Uterus (tissue), 4 donors: ENCODE results near the gene GARNL3. TPM values are rescaled to one million over a fixed set of nuclear protein-coding genes. Genes with fewer than 3 reads are reported as not detected.

Experiments
- DNase-seq, 2 donors: peaks; one replicate each; pipeline ENCODE4 v3.0.0-alpha.2; 2019 to 2020
- H3K27ac ChIP-seq, 2 donors: fragments of 200-600 bp; sonication (generic); 1 replicate in 1 of 2; 2 replicates in 1 of 2; pipeline ENCODE4 v1.5.1; 2016 to 2018
- H3K27me3 ChIP-seq, 2 donors: fragments of 200-600 bp; sonication (generic); one replicate each; pipeline ENCODE4 v1.5.1; 2018 to 2019; ENCODE audit warnings: control low read depth in 1 of 2
- H3K36me3 ChIP-seq, 2 donors: fragments of 200-600 bp; sonication (generic); one replicate each; pipeline ENCODE4 v1.5.1; 2019; ENCODE audit warnings: control low read depth in 1 of 2
- H3K4me1 ChIP-seq, 2 donors: fragments of 200-600 bp; sonication (generic); one replicate each; pipeline ENCODE4 v1.5.1; 2018 to 2019; ENCODE audit warnings: control low read depth in 1 of 2
- H3K4me3 ChIP-seq, 2 donors: fragments of 200-600 bp; sonication (generic); 1 replicate in 1 of 2; 2 replicates in 1 of 2; pipeline ENCODE4 v1.5.1; 2018 to 2019; ENCODE audit warnings: mild to moderate bottlenecking in 1 of 2
- H3K9me3 ChIP-seq, 2 donors: fragments of 200-600 bp; sonication (generic); one replicate each; pipeline ENCODE4 v1.5.1; 2019; ENCODE audit warnings: control low read depth in 1 of 2
- POLR2A ChIP-seq, 2 donors: fragments of 450-650 bp; IDR thresholded peaks; one replicate each; pipeline ENCODE4 v1.6.1; 2016; ENCODE audit warnings: antibody characterized with exemption in 2 of 2, mild to moderate bottlenecking in 1 of 2, moderate library complexity in 1 of 2
- intact Hi-C: fragments of 100-400 bp; cut with DNase I; formaldehyde crosslinking; loops from one replicate; pipeline ENCODE4 v1.15.1; 2023; ENCODE audit warnings: low total_unique reads
- total RNA-seq, 4 donors: library from RNA; depleted of rRNA in 3 of 4; stranded (reverse); fragments of >200 nt in 3 of 4; gene quantifications; one replicate each; pipeline versions ENCODE4 v1.1.0 to v1.2.4, GENCODE V29; 2014 to 2023
- TF ChIP-seq, protein P1 (sequence below), 4 experiments: fragments of 200-600 bp in 2 of 4; fragments of 450-650 bp in 2 of 4; sonication (generic) in 2 of 4; IDR thresholded peaks; one replicate each; pipeline ENCODE4 v1.5.1; 2016 to 2019; ENCODE audit warnings: antibody characterized with exemption in 4 of 4, mild to moderate bottlenecking in 2 of 4, moderate library complexity in 1 of 4
- donor health status: DM: yes; HTN: yes; CAD: no.

The GARNL3 gene
- total RNA-seq, 4 donors from 2014 or later = 9.7 to 79.7 (median 72.0) TPM

DNA sequence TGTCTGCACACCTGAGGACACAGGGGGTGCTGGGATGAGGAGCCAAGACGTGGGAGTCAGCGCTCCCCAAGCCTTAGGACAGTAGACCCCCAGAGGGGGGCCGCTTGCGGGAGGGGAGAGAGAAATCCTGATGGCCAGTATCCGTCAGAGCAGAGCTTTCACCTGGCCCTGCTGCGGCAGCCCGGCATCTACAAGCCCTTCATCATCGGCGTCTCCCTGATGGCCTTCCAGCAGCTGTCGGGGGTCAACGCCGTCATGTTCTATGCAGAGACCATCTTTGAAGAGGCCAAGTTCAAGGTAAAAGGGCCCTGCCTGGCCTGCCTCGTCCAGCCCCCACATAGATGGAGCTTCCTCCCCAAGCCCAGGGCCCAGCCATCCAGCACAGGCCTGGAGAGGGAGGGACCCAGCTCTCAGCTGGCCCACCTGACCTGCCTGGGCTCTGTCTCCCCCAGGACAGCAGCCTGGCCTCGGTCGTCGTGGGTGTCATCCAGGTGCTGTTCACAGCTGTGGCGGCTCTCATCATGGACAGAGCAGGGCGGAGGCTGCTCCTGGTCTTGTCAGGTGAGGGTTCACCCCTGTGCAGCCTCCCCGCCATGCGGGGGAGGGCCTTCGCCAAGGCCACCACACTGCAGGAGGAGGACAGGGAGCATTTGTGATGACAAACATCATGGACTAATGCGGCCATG, 139.1 kb downstream of the GARNL3 start:
- Histone ChIP-seq H3K27ac (no peak overlapping the region), H3K27me3 (no peaks in the 10 kb centered on the region), H3K4me1 (peaks cover 0 to 2% of the 10 kb centered on the region in 2 donors), H3K36me3 (no peaks in the 10 kb centered on the region), H3K4me3 (no peak overlapping the region), H3K9me3 (no peaks in the 10 kb centered on the region)
- TF ChIP-seq POLR2A (IDR thresholded peaks at IDR 0.05) = no peak
- TF ChIP-seq, protein P1, sequence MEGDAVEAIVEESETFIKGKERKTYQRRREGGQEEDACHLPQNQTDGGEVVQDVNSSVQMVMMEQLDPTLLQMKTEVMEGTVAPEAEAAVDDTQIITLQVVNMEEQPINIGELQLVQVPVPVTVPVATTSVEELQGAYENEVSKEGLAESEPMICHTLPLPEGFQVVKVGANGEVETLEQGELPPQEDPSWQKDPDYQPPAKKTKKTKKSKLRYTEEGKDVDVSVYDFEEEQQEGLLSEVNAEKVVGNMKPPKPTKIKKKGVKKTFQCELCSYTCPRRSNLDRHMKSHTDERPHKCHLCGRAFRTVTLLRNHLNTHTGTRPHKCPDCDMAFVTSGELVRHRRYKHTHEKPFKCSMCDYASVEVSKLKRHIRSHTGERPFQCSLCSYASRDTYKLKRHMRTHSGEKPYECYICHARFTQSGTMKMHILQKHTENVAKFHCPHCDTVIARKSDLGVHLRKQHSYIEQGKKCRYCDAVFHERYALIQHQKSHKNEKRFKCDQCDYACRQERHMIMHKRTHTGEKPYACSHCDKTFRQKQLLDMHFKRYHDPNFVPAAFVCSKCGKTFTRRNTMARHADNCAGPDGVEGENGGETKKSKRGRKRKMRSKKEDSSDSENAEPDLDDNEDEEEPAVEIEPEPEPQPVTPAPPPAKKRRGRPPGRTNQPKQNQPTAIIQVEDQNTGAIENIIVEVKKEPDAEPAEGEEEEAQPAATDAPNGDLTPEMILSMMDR (IDR thresholded peaks at IDR 0.05) = no peak
- DNase-seq = no peak
- intact Hi-C loops = no loop called here

DNA sequence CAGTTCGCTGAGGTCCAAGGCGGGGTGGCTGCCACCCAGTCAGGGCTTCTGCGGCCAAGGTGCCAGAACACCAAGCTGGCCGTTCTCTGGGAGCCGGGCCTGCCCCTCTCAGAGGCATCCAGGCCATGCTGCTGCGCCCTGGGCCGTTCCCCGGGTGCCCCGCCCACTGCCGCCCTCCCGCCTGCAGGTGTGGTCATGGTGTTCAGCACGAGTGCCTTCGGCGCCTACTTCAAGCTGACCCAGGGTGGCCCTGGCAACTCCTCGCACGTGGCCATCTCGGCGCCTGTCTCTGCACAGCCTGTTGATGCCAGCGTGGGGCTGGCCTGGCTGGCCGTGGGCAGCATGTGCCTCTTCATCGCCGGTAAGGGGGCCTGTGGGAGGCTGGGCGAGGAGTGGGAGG, 140.1 kb downstream of the GARNL3 start:
- intact Hi-C loops = no loop called here
- no peak for TF ChIP-seq POLR2A (IDR thresholded peaks at IDR 0.05)
- TF ChIP-seq, protein P1 (IDR thresholded peaks at IDR 0.05) = no peak
- no peak overlapping the region for H3K4me3 ChIP-seq
- H3K9me3 ChIP-seq = no peaks in the 10 kb centered on the region
- DNase-seq = no peak
- H3K36me3 ChIP-seq = no peaks in the 10 kb centered on the region
- H3K27ac ChIP-seq = no peak overlapping the region
- H3K27me3 ChIP-seq = no peaks in the 10 kb centered on the region
- H3K4me1 ChIP-seq = no peaks in the 10 kb centered on the region

- H3K4me3 ChIP-seq = no peak overlapping the region
- no peaks in the 10 kb centered on the region for H3K4me1 ChIP-seq
- no peaks in the 10 kb centered on the region for H3K27me3 ChIP-seq
- no peaks in the 10 kb centered on the region for H3K36me3 ChIP-seq
- intact Hi-C loops = no loop called here
- no peaks in the 10 kb centered on the region for H3K9me3 ChIP-seq
- no peak for TF ChIP-seq POLR2A (IDR thresholded peaks at IDR 0.05)
- TF ChIP-seq, protein P1 (IDR thresholded peaks at IDR 0.05) = no peak
- DNase-seq = no peak
- no peak overlapping the region for H3K27ac ChIP-seq
Observed at GRCh38 chr9:127405344-127406125, 141.0 kb downstream of the GARNL3 start.

- H3K4me1 ChIP-seq = no peaks in the 10 kb centered on the region
- intact Hi-C loops = no loop called here
- no peak overlapping the region for H3K27ac ChIP-seq
- no peak for TF ChIP-seq POLR2A (IDR thresholded peaks at IDR 0.05)
- no peaks in the 10 kb centered on the region for H3K27me3 ChIP-seq
- no peak overlapping the region for H3K4me3 ChIP-seq
- H3K9me3 ChIP-seq = no peaks in the 10 kb centered on the region
- H3K36me3 ChIP-seq = no peaks in the 10 kb centered on the region
- DNase-seq = no peak
Observed at GRCh38 chr9:127406799-127407491, 142.4 kb downstream of the GARNL3 start.

DNA sequence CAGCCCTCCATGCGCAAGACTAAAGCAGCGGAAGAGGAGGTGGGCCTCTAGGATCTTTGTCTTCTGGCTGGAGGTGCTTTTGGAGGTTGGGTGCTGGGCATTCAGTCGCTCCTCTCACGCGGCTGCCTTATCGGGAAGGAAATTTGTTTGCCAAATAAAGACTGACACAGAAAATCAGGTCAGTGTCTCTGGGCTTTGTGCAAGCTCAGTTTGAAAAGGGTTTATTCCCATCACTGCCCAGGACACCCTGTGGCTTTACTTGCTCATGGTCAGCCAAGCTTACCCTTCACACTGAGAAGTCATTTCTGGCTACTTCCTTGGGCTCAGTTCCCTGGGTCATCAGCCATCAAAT, 142.9 kb downstream of the GARNL3 start:
- DNase-seq = no peak
- no peaks in the 10 kb centered on the region for H3K9me3 ChIP-seq
- no peaks in the 10 kb centered on the region for H3K4me1 ChIP-seq
- H3K4me3 ChIP-seq = no peak overlapping the region
- H3K27me3 ChIP-seq = no peaks in the 10 kb centered on the region
- intact Hi-C loops = no loop called here
- H3K27ac ChIP-seq = no peak overlapping the region
- no peaks in the 10 kb centered on the region for H3K36me3 ChIP-seq
- TF ChIP-seq, protein P1 (IDR thresholded peaks at IDR 0.05) = no peak
- TF ChIP-seq POLR2A (IDR thresholded peaks at IDR 0.05) = no peak
